Activated B cell treated with CpG ODN at 0.5 μM for 24 hours (primary cell): ENCODE results near the gene EEF1E1. TPM values are rescaled to one million over a fixed set of nuclear protein-coding genes. Genes with fewer than 3 reads are reported as not detected.

Experiments
- ATAC-seq: fragments of 200-7000 bp; cut with Tn5 transposase; one replicate; pipeline ENCODE4 v1.10.0; 2021; ENCODE audit warnings: low read depth, mild to moderate bottlenecking, moderate library complexity
- CTCF ChIA-PET: fragments of 350-600 bp; sonication (Branson Sonifier 250); formaldehyde crosslinking; loops from one replicate; lab custom pipeline; 2021; ENCODE audit warnings: antibody characterized with exemption; lab: Charles Lee
- POLR2A ChIA-PET: fragments of 350-600 bp; sonication (Branson Sonifier 250); formaldehyde crosslinking; loops from one replicate; lab custom pipeline; 2021; ENCODE audit warnings: antibody characterized with exemption; lab: Charles Lee
- DNase-seq: peaks from one replicate; pipeline ENCODE4 v3.0.0; 2022
- H3K27ac Mint-ChIP-seq: one replicate; pipeline ENCODE4 v1.8.0; 2020; ENCODE audit warnings: mixed read lengths
- H3K27me3 Mint-ChIP-seq: one replicate; pipeline ENCODE4 v1.8.0; 2021; ENCODE audit warnings: mixed read lengths
- H3K36me3 Mint-ChIP-seq: one replicate; pipeline ENCODE4 v1.8.0; 2021; ENCODE audit warnings: low read depth, mixed read lengths
- H3K4me1 Mint-ChIP-seq: one replicate; pipeline ENCODE4 v1.8.0; 2021; ENCODE audit warnings: mixed read lengths
- H3K4me3 Mint-ChIP-seq: one replicate; pipeline ENCODE4 v1.8.0; 2020; ENCODE audit warnings: mild to moderate bottlenecking, mixed read lengths
- H3K9me3 Mint-ChIP-seq: one replicate; pipeline ENCODE4 v1.8.0; 2020; ENCODE audit warnings: mixed read lengths
- intact Hi-C: fragments of 100-400 bp; cut with micrococcal nuclease; formaldehyde crosslinking; loops from one replicate; pipeline ENCODE4 v1.15.1; 2024
- total RNA-seq: library from RNA; stranded (reverse); gene quantifications from 2 replicates; pipeline ENCODE4 v1.2.3, GENCODE V29; 2022
- TF ChIP-seq, protein P1 (sequence below): fragments of 200-600 bp; IDR thresholded peaks from one replicate; pipeline ENCODE4 v1.8.0; 2022; ENCODE audit warnings: antibody characterized with exemption, mild to moderate bottlenecking

Gene EEF1E1
- total RNA-seq = 32.5 and 33.0 TPM in 2 replicates

DNA sequence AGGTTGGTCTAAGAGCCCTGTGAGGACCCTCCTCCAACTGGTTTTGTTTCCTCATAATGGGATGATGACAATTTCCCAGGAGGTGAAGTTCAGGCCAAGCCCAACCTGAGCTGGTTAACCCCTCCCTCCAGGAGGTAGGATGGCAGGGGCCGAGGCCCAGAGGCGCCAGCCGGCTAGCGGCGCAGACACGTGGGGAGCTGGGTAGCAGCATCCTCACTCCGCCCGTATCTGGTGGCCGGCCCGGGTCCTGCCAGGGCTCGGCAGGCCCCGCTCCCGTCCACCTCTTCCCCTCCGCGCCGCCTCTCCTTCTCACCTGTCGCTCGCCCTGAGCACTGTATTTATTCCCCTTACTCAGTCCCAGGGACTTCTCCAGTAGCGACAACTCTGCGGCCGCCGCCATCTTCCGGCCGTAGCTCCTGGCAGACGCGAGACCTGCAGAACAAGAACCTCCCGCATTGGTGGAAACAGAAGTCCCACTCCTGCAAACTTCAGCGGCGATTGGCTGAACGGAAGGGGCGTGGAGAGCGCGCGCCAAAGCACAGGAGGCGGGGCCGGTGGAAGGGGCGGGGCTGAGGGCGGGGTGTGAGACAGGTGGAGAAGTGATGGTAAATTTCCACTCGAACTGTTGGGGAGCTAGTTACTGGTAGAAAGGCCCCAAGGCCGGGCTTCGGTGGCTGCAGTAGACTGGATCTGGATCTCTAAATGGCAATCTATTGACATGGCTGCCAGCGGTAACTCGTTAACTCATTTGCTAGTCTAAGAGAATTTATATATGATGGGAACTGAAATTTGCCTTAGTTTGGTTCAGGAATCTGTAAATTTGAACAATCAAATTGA is at the start of gene EEF1E1:
EEF1E1 (minus strand) TSS at position 427 of the 837 bp plus-strand sequence; CDS start at position 400, 27 bp downstream.
- ChIA-PET CTCF (no interaction called here), POLR2A (interaction anchor here (0.6 to 3.4 kb wide), 10 partner anchors 9 to 1770 kb away, joined by 3 to 59 read pairs (median 4); partner anchors contain the start of genes BLOC1S5, CAGE1 and RIOK1)
- peak; percentile 80 for DNase-seq
- H3K27ac Mint-ChIP-seq = peak within 1 kb of the TSS; percentile 93
- peak within 1 kb of the TSS; percentile 97 for H3K4me3 Mint-ChIP-seq
- H3K4me1 Mint-ChIP-seq = peaks cover 25% of the 10 kb centered on the region
- TF ChIP-seq, protein P1, sequence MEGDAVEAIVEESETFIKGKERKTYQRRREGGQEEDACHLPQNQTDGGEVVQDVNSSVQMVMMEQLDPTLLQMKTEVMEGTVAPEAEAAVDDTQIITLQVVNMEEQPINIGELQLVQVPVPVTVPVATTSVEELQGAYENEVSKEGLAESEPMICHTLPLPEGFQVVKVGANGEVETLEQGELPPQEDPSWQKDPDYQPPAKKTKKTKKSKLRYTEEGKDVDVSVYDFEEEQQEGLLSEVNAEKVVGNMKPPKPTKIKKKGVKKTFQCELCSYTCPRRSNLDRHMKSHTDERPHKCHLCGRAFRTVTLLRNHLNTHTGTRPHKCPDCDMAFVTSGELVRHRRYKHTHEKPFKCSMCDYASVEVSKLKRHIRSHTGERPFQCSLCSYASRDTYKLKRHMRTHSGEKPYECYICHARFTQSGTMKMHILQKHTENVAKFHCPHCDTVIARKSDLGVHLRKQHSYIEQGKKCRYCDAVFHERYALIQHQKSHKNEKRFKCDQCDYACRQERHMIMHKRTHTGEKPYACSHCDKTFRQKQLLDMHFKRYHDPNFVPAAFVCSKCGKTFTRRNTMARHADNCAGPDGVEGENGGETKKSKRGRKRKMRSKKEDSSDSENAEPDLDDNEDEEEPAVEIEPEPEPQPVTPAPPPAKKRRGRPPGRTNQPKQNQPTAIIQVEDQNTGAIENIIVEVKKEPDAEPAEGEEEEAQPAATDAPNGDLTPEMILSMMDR = no peak
- peaks cover 14% of the 10 kb centered on the region for H3K27me3 Mint-ChIP-seq
- intact Hi-C loops = loop anchor here (1.0 to 5.0 kb wide), 6 partner anchors 38 to 713 kb away; partner anchors contain the start of genes BLOC1S5, CAGE1, RIOK1 and SLC35B3
- H3K36me3 Mint-ChIP-seq = peaks cover 23% of the 10 kb centered on the region
- peak; percentile 98 for ATAC-seq
- no peaks in the 10 kb centered on the region for H3K9me3 Mint-ChIP-seq

DNA sequence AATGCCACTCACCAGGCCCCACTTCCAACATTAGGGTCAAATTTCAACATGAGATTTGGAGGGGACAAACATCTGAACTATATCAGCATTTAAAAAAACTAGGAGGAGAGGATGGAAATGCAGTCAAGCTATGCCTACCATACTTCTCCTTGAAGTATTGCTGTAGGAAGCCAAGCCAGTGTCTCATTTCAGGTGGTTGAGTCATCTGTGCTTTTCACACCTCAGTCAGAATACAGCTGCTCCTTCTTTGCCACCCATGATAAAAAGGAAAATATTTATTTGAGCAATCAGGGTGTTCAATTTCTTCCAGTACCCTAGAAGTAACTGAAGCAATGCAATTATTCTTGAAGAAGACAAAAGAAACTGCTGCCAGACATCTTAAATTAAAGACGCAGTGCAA is 47.0 kb upstream of the EEF1E1 start:
- no peak overlapping the region for H3K4me3 Mint-ChIP-seq
- H3K27ac Mint-ChIP-seq = no peak overlapping the region
- intact Hi-C loops = no loop called here
- peaks cover 12% of the 10 kb centered on the region for H3K27me3 Mint-ChIP-seq
- H3K4me1 Mint-ChIP-seq = no peaks in the 10 kb centered on the region
- DNase-seq (no peak), ATAC-seq (no peak)
- H3K9me3 Mint-ChIP-seq = no peaks in the 10 kb centered on the region
- TF ChIP-seq, protein P1 = no peak
- no peaks in the 10 kb centered on the region for H3K36me3 Mint-ChIP-seq
- POLR2A ChIA-PET = no interaction called here
- CTCF ChIA-PET = no interaction called here

DNA sequence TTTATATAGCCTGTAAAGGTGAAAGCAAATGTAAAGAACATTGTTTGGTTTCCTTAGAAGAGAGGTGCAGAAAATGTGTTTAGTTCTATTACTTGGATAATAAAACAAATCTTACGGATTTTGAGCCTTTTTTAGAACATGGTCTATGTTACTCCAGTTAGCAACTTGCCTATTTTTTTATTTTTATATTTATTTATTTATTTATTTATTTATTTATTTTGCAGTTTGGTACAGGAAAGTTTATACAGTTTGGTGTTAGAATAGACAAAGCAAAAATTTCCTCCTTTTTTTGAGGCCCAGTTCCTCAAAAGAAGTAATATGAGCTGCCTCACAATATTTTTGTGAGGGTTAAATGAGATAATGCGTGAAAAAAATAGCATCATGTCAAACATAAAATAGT is 41.6 kb upstream of the EEF1E1 start:
- Mint-ChIP-seq H3K9me3 (no peaks in the 10 kb centered on the region), H3K27me3 (peaks cover 17% of the 10 kb centered on the region), H3K4me3 (no peak overlapping the region), H3K4me1 (no peaks in the 10 kb centered on the region), H3K27ac (no peak overlapping the region), H3K36me3 (no peaks in the 10 kb centered on the region)
- intact Hi-C loops = no loop called here
- no peak for DNase-seq
- ChIA-PET CTCF (no interaction called here), POLR2A (no interaction called here)
- TF ChIP-seq, protein P1 = no peak
- ATAC-seq = no peak

DNA sequence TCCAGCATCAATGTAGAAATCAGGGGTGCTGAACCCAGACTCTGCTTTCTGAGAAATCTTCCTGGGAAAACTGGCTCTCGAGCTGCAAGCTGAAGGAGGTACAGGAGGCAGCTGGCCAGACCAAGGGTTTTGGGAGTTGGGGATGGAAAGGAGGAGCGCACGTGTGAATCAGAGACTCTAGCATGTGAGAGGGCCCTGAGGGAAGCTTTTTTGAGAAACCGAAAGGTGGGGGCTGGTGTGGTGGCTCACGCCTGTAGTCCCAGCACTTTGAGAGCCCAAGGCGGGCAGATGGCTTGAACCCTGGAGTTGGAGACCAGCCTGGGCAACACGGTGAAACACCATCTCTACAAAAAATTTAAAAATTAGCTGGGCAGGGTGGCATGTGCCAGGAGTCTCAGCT is 37.1 kb upstream of the EEF1E1 start:
- ATAC-seq = no peak
- no peaks in the 10 kb centered on the region for H3K4me1 Mint-ChIP-seq
- no peak for DNase-seq
- H3K36me3 Mint-ChIP-seq = no peaks in the 10 kb centered on the region
- H3K27ac Mint-ChIP-seq = no peak overlapping the region
- intact Hi-C loops = no loop called here
- no peaks in the 10 kb centered on the region for H3K9me3 Mint-ChIP-seq
- H3K4me3 Mint-ChIP-seq = no peak overlapping the region
- TF ChIP-seq, protein P1 = no peak
- CTCF ChIA-PET = no interaction called here
- POLR2A ChIA-PET = no interaction called here
- peaks cover 25% of the 10 kb centered on the region for H3K27me3 Mint-ChIP-seq

DNA sequence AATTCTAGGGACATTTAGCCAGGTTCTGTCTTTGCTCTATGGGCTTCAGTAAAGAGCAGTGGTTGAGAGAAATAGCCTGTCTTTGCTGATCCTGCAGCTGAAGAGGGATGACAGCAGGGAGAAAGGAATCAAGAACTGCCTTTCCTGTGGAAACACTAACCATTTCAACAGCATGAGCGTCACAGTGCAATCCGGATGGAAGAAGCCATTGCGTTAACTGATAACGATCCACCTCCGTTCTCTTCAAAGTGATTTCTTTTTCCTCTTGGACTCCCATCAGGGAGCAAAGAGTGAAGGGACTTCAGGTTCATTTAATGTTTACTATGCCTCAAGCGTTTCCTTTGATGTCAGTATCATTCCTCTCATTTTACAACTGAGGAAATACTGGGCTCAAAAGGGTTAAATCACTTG is 35.2 kb upstream of the EEF1E1 start:
- ChIA-PET POLR2A (no interaction called here), CTCF (no interaction called here)
- ATAC-seq = no peak
- H3K36me3 Mint-ChIP-seq = no peaks in the 10 kb centered on the region
- H3K27me3 Mint-ChIP-seq = peaks cover 25% of the 10 kb centered on the region
- H3K4me3 Mint-ChIP-seq = no peak overlapping the region
- DNase-seq = no peak
- intact Hi-C loops = no loop called here
- no peak overlapping the region for H3K27ac Mint-ChIP-seq
- TF ChIP-seq, protein P1 = no peak
- H3K4me1 Mint-ChIP-seq = no peaks in the 10 kb centered on the region
- H3K9me3 Mint-ChIP-seq = no peaks in the 10 kb centered on the region
